ENCODE data around the gene ZNF385B. TPM values are rescaled to one million over a fixed set of nuclear protein-coding genes. Genes with fewer than 3 reads are reported as not detected.

Gene ZNF385B
- polyA plus RNA-seq, 1 donor from 2014 or later = 0.31 TPM

- Histone ChIP-seq H3K27ac (ENCODE audit: low read length) (no peak overlapping the region), H3K36me3 (ENCODE audit: insufficient read depth, low read length) (no peaks in the 10 kb centered on the region), H3K4me3 (ENCODE audit: low read length) (no peak overlapping the region), H3F3A (ENCODE audit: insufficient read depth, low read length, poor library complexity, severe bottlenecking) (no peaks in the 10 kb centered on the region), H3K9ac (ENCODE audit: low read length) (no peak overlapping the region), H3K79me2 (replicated peaks; ENCODE audit: insufficient read depth, low read length) (no peaks in the 10 kb centered on the region), H3K9me3 (ENCODE audit: low read length) (no peaks in the 10 kb centered on the region), H4K20me1 (ENCODE audit: insufficient read depth) (no peaks in the 10 kb centered on the region), H3K9me2 (ENCODE audit: insufficient read depth, low read length) (no peaks in the 10 kb centered on the region), H2AFZ (ENCODE audit: low read depth, low read length) (no peak overlapping the region), H3K4me2 (ENCODE audit: low read length) (no peak overlapping the region), H3K27me3 (ENCODE audit: insufficient read depth, low read depth, low read length) (no peaks in the 10 kb centered on the region)
- TF ChIP-seq EZH2 (IDR thresholded peaks at IDR 0.05; ENCODE audit: borderline replicate concordance, insufficient read depth, low read length, poor library complexity, severe bottlenecking) = no peak
Measured at GRCh38 chr2:179876266-179876665, 14.9 kb upstream of the ZNF385B start.

- H4K20me1 ChIP-seq (ENCODE audit: insufficient read depth) = no peaks in the 10 kb centered on the region
- no peak for TF ChIP-seq MXI1 (conservative IDR thresholded peaks at IDR 0.05; ENCODE audit: poor library complexity, severe bottlenecking)
- H3K9ac ChIP-seq (ENCODE audit: low read length) = no peak overlapping the region
- no peak overlapping the region for H3K27ac ChIP-seq (ENCODE audit: low read length)
- no peaks in the 10 kb centered on the region for H3K27me3 ChIP-seq (ENCODE audit: insufficient read depth, low read depth, low read length)
- no peak overlapping the region for H2AFZ ChIP-seq (ENCODE audit: low read depth, low read length)
- no peaks in the 10 kb centered on the region for H3K79me2 ChIP-seq (replicated peaks; ENCODE audit: insufficient read depth, low read length)
- no peaks in the 10 kb centered on the region for H3K36me3 ChIP-seq (ENCODE audit: insufficient read depth, low read length)
- no peaks in the 10 kb centered on the region for H3K9me3 ChIP-seq (ENCODE audit: low read length)
- no peaks in the 10 kb centered on the region for H3F3A ChIP-seq (ENCODE audit: insufficient read depth, low read length, poor library complexity, severe bottlenecking)
- H3K4me2 ChIP-seq (ENCODE audit: low read length) = no peak overlapping the region
- H3K9me2 ChIP-seq (ENCODE audit: insufficient read depth, low read length) = no peaks in the 10 kb centered on the region
- H3K4me3 ChIP-seq (ENCODE audit: low read length) = no peak overlapping the region
Measured at GRCh38 chr2:179875864-179876263, 14.5 kb upstream of the ZNF385B start.

GRCh38 chr2:179862898-179863458, 1.6 kb upstream of the ZNF385B start:
- H3K4me2 ChIP-seq (ENCODE audit: low read length) = no peak overlapping the region

More at GRCh38 chr2:179862898-179863458, 1.6 kb upstream of the ZNF385B start:
- H3K9me2 ChIP-seq (ENCODE audit: insufficient read depth, low read length) = no peaks in the 10 kb centered on the region
- peaks cover 49% of the 10 kb centered on the region for H3K27me3 ChIP-seq (ENCODE audit: insufficient read depth, low read depth, low read length)
- no peak overlapping the region for H3K27ac ChIP-seq (ENCODE audit: low read length)
- no peaks in the 10 kb centered on the region for H3K9me3 ChIP-seq (ENCODE audit: low read length)
- no peaks in the 10 kb centered on the region for H3F3A ChIP-seq (ENCODE audit: insufficient read depth, low read length, poor library complexity, severe bottlenecking)
- no peaks in the 10 kb centered on the region for H3K36me3 ChIP-seq (ENCODE audit: insufficient read depth, low read length)
- TF ChIP-seq SMC3 (conservative IDR thresholded peaks at IDR 0.05; ENCODE audit: poor library complexity) = no peak
- TF ChIP-seq TAF1 (IDR thresholded peaks at IDR 0.05; ENCODE audit: low read depth) = no peak
- no peak for TF ChIP-seq RAD21 (conservative IDR thresholded peaks at IDR 0.05)
- no peak for TF ChIP-seq EP300 (conservative IDR thresholded peaks at IDR 0.05; ENCODE audit: poor library complexity, severe bottlenecking)
- TF ChIP-seq MXI1 (conservative IDR thresholded peaks at IDR 0.05; ENCODE audit: poor library complexity, severe bottlenecking) = no peak
- TF ChIP-seq CTCF (IDR thresholded peaks at IDR 0.05; ENCODE audit: poor library complexity, severe bottlenecking) = no peak
- TF ChIP-seq EZH2 (IDR thresholded peaks at IDR 0.05; ENCODE audit: borderline replicate concordance, insufficient read depth, low read length, poor library complexity, severe bottlenecking) = no peak
- TF ChIP-seq, protein P1, sequence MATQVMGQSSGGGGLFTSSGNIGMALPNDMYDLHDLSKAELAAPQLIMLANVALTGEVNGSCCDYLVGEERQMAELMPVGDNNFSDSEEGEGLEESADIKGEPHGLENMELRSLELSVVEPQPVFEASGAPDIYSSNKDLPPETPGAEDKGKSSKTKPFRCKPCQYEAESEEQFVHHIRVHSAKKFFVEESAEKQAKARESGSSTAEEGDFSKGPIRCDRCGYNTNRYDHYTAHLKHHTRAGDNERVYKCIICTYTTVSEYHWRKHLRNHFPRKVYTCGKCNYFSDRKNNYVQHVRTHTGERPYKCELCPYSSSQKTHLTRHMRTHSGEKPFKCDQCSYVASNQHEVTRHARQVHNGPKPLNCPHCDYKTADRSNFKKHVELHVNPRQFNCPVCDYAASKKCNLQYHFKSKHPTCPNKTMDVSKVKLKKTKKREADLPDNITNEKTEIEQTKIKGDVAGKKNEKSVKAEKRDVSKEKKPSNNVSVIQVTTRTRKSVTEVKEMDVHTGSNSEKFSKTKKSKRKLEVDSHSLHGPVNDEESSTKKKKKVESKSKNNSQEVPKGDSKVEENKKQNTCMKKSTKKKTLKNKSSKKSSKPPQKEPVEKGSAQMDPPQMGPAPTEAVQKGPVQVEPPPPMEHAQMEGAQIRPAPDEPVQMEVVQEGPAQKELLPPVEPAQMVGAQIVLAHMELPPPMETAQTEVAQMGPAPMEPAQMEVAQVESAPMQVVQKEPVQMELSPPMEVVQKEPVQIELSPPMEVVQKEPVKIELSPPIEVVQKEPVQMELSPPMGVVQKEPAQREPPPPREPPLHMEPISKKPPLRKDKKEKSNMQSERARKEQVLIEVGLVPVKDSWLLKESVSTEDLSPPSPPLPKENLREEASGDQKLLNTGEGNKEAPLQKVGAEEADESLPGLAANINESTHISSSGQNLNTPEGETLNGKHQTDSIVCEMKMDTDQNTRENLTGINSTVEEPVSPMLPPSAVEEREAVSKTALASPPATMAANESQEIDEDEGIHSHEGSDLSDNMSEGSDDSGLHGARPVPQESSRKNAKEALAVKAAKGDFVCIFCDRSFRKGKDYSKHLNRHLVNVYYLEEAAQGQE (IDR thresholded peaks at IDR 0.05; ENCODE audit: borderline replicate concordance) = no peak
- TF ChIP-seq POLR2AphosphoS5 (IDR thresholded peaks at IDR 0.05) = no peak
- H3K79me2 ChIP-seq (replicated peaks; ENCODE audit: insufficient read depth, low read length) = no peaks in the 10 kb centered on the region
- no peak overlapping the region for H3K4me3 ChIP-seq (ENCODE audit: low read length)
- no peak overlapping the region for H2AFZ ChIP-seq (ENCODE audit: low read depth, low read length)
- no peak overlapping the region for H3K9ac ChIP-seq (ENCODE audit: low read length)
- no peaks in the 10 kb centered on the region for H4K20me1 ChIP-seq (ENCODE audit: insufficient read depth)

Measured in neural cell (in vitro differentiated cells).